IMR-90 (cell line): ENCODE measurements around the gene PRKAR1B. TPM values are rescaled to one million over a fixed set of nuclear protein-coding genes. Genes with fewer than 3 reads are reported as not detected.

Source experiments
- ATAC-seq: fragments of 200-7000 bp; cut with Tn5 transposase; 2 replicates; pipeline ENCODE4 v1.9.1; 2020; ENCODE audit warnings: low read depth, mild to moderate bottlenecking, moderate library complexity
- BruUV-seq: library from RNA; stranded (reverse); fragments of 400-500 nt; replicated peaks from 2 replicates; lab custom pipeline; 2021; lab: Mats Ljungman, UMichigan
- CTCF ChIA-PET: fragments of 300-600 bp; formaldehyde crosslinking; extraction: SDS; loops from one replicate; lab custom pipeline; 2021; ENCODE audit warnings: antibody characterized with exemption; lab: Yijun Ruan, JAX
- POLR2A ChIA-PET: fragments of 300-600 bp; sonication (Branson Sonifier 250); formaldehyde crosslinking; loops from one replicate; lab custom pipeline; 2022; ENCODE audit warnings: antibody characterized with exemption; ENCODE audit not compliant: unreplicated experiment; lab: Charles Lee
- DNase-seq: peaks from one replicate; pipeline ENCODE4 v3.0.0; 2013
- H2AFZ ChIP-seq: replicated peaks from 2 replicates; pipeline ENCODE3; 2013; ENCODE audit warnings: low read length, mild to moderate bottlenecking; ENCODE audit not compliant: poor library complexity
- H2AK5ac ChIP-seq: 2 replicates; pipeline ENCODE4 v1.6.1; 2013; ENCODE audit warnings: low read depth, low read length, inconsistent platforms
- H2AK9ac ChIP-seq: replicated peaks from 2 replicates; pipeline ENCODE3; 2013; ENCODE audit warnings: mild to moderate bottlenecking, low read depth, low read length, moderate library complexity; ENCODE audit not compliant: poor library complexity
- H2BK120ac ChIP-seq: 2 replicates; pipeline ENCODE4 v1.6.1; 2013; ENCODE audit warnings: low read depth, low read length, inconsistent platforms
- H2BK15ac ChIP-seq: 3 replicates; pipeline ENCODE4 v1.6.1; 2013; ENCODE audit warnings: low read depth, low read length, inconsistent platforms
- H2BK20ac ChIP-seq: 2 replicates; pipeline ENCODE4 v1.6.1; 2013; ENCODE audit warnings: low read depth, mild to moderate bottlenecking, inconsistent platforms, low read length, moderate library complexity
- H2BK5ac ChIP-seq: 2 replicates; pipeline ENCODE4 v1.6.1; 2013; ENCODE audit warnings: mild to moderate bottlenecking, low read depth, low read length, inconsistent platforms; ENCODE audit not compliant: poor library complexity, severe bottlenecking
- H3K14ac ChIP-seq: replicated peaks from 2 replicates; pipeline ENCODE4 v1.6.1; 2013; ENCODE audit warnings: low read depth, low read length, inconsistent platforms
- H3K18ac ChIP-seq: 2 replicates; pipeline ENCODE4 v1.6.1; 2013; ENCODE audit warnings: low read depth, low read length, control low read depth
- H3K23ac ChIP-seq: 2 replicates; pipeline ENCODE4 v1.6.1; 2013; ENCODE audit warnings: low read depth, low read length, inconsistent platforms
- H3K27ac ChIP-seq: 2 replicates; pipeline ENCODE4 v1.5.1; 2013; ENCODE audit warnings: mild to moderate bottlenecking, control low read depth, low read length; ENCODE audit not compliant: insufficient read depth
- H3K27me3 ChIP-seq: 2 replicates; pipeline ENCODE4 v1.6.1; 2013; ENCODE audit warnings: low read length; ENCODE audit not compliant: control insufficient read depth, insufficient read depth
- H3K36me3 ChIP-seq: 2 replicates; pipeline ENCODE4 v1.6.1; 2013; ENCODE audit warnings: low read length, mixed read lengths; ENCODE audit not compliant: control insufficient read depth, insufficient read depth
- H3K4ac ChIP-seq: 2 replicates; pipeline ENCODE4 v1.6.1; 2013; ENCODE audit warnings: low read depth, low read length, inconsistent platforms
- H3K4me1 ChIP-seq: 2 replicates; pipeline ENCODE4 v1.6.1; 2013; ENCODE audit warnings: low read length, mixed read lengths; ENCODE audit not compliant: control insufficient read depth, insufficient read depth
- H3K4me2 ChIP-seq: 2 replicates; pipeline ENCODE4 v1.6.1; 2013; ENCODE audit warnings: low read depth, mild to moderate bottlenecking, control low read depth, low read length, moderate library complexity
- H3K4me3 ChIP-seq: 2 replicates; pipeline ENCODE4 v1.5.1; 2013; ENCODE audit warnings: low read depth, mild to moderate bottlenecking, control low read depth, low read length, moderate library complexity; ENCODE audit not compliant: insufficient read depth
- H3K56ac ChIP-seq: 2 replicates; pipeline ENCODE4 v1.6.1; 2013; ENCODE audit warnings: low read length, inconsistent platforms; ENCODE audit not compliant: insufficient read depth; ENCODE audit errors: extremely low read depth
- H3K79me1 ChIP-seq, 2 experiments: 2 replicates each; pipeline ENCODE4 v1.6.1; 2013; ENCODE audit warnings: low read length in 2 of 2, inconsistent platforms in 1 of 2, low read depth in 1 of 2
- H3K9ac ChIP-seq: 2 replicates; pipeline ENCODE4 v1.6.1; 2013; ENCODE audit warnings: low read depth, low read length, control low read depth
- H3K9me1 ChIP-seq: 2 replicates; pipeline ENCODE4 v1.6.1; 2013; ENCODE audit warnings: low read length, inconsistent platforms; ENCODE audit not compliant: insufficient read depth
- H3K9me3 ChIP-seq: 2 replicates; pipeline ENCODE4 v1.6.1; 2013; ENCODE audit warnings: low read length; ENCODE audit not compliant: control insufficient read depth, insufficient read depth
- H4K20me1 ChIP-seq: 2 replicates; pipeline ENCODE4 v1.6.1; 2013; ENCODE audit warnings: low read length, inconsistent platforms; ENCODE audit not compliant: insufficient read depth
- H4K5ac ChIP-seq: 2 replicates; pipeline ENCODE4 v1.6.1; 2013; ENCODE audit warnings: mild to moderate bottlenecking, low read depth, low read length, control low read depth
- H4K8ac ChIP-seq, 2 experiments: 2 replicates each; pipeline ENCODE4 v1.6.1; 2013; ENCODE audit warnings: low read depth in 2 of 2, low read length in 2 of 2, control low read depth in 1 of 2, inconsistent platforms in 1 of 2
- H4K91ac ChIP-seq: 2 replicates; pipeline ENCODE4 v1.6.1; 2013; ENCODE audit warnings: low read depth, low read length, inconsistent platforms; ENCODE audit not compliant: insufficient read depth
- BHLHE40 ChIP-seq: fragments of 150-350 bp; IDR thresholded peaks from 2 replicates; pipeline ENCODE4 v1.6.1; 2016; ENCODE audit warnings: mild to moderate bottlenecking, low read depth, low read length
- CHD1 ChIP-seq: IDR thresholded peaks from 2 replicates; pipeline ENCODE4 v1.6.1; 2012; ENCODE audit warnings: low read depth, low read length, improper control_type of control experiment
- MAFK ChIP-seq: IDR thresholded peaks from 2 replicates; pipeline ENCODE4 v1.6.1; 2012; ENCODE audit warnings: low read depth, low read length, improper control_type of control experiment
- MXI1 ChIP-seq: IDR thresholded peaks from 2 replicates; pipeline ENCODE4 v1.6.1; 2012; ENCODE audit warnings: low read depth, mild to moderate bottlenecking, low read length, moderate library complexity, borderline replicate concordance
- RAD21 ChIP-seq: IDR thresholded peaks from 2 replicates; pipeline ENCODE4 v1.6.1; 2012; ENCODE audit warnings: low read length, improper control_type of control experiment
- RCOR1 ChIP-seq: IDR thresholded peaks from 2 replicates; pipeline ENCODE4 v1.6.1; 2012; ENCODE audit warnings: mild to moderate bottlenecking, low read length, improper control_type of control experiment; ENCODE audit not compliant: insufficient replicate concordance
- RFX5 ChIP-seq: IDR thresholded peaks from 2 replicates; pipeline ENCODE4 v1.8.0; 2012; ENCODE audit warnings: low read depth, mild to moderate bottlenecking, low read length, moderate library complexity
- WGBS, 2 experiments: methylation state at CpG; one replicate each; pipeline versions ENCODE4 v1.1.5 to v1.1.7; 2013; ENCODE audit warnings: missing lambda C conversion rate in 2 of 2; ENCODE audit not compliant: insufficient read length in 1 of 2; ENCODE audit errors: extremely low coverage in 2 of 2; 5-methylcytosine and 5-hydroxymethylcytosine counted together
- dilution Hi-C: fragments of 300-500 bp; cut with HindIII; formaldehyde crosslinking; loops from one replicate; pipeline ENCODE4 v1.14.3; 2018; ENCODE audit warnings: low sequenced_read_pairs; ENCODE audit not compliant: unreplicated experiment
- in situ Hi-C: fragments of 300-500 bp; cut with MboI; formaldehyde crosslinking; loops from 3 replicates; pipeline ENCODE4 v1.14.3; 2019; ENCODE audit warnings: low sequenced_read_pairs, inconsistent platforms, mixed read lengths
- intact Hi-C: fragments of 100-400 bp; cut with micrococcal nuclease; formaldehyde crosslinking; loops from 2 replicates; pipeline ENCODE4 v1.10.0; 2022
- polyA plus RNA-seq, 3 experiments: library from polyadenylated mRNA; depleted of rRNA; stranded (reverse); fragments of >200 nt; gene quantifications; 2 replicates each; pipeline ENCODE4 v1.2.3, GENCODE V29; 2012; ENCODE audit warnings: low replicate concordance in 1 of 3
- total RNA-seq: library from RNA; depleted of rRNA; stranded (reverse); fragments of >200 nt; gene quantifications from 2 replicates; pipeline ENCODE4 v1.2.3, GENCODE V29; 2012
- TF ChIP-seq, protein P1 (sequence below): conservative IDR thresholded peaks from 2 replicates; pipeline ENCODE4 v1.5.1; 2012; ENCODE audit warnings: mild to moderate bottlenecking, low read depth, low read length, improper control_type of control experiment

PRKAR1B gene
- total and polyA plus RNA-seq, 2 of the 4 experiments (the other 2 are of a cell fraction), result 15.2 to 20.2 TPM

DNA sequence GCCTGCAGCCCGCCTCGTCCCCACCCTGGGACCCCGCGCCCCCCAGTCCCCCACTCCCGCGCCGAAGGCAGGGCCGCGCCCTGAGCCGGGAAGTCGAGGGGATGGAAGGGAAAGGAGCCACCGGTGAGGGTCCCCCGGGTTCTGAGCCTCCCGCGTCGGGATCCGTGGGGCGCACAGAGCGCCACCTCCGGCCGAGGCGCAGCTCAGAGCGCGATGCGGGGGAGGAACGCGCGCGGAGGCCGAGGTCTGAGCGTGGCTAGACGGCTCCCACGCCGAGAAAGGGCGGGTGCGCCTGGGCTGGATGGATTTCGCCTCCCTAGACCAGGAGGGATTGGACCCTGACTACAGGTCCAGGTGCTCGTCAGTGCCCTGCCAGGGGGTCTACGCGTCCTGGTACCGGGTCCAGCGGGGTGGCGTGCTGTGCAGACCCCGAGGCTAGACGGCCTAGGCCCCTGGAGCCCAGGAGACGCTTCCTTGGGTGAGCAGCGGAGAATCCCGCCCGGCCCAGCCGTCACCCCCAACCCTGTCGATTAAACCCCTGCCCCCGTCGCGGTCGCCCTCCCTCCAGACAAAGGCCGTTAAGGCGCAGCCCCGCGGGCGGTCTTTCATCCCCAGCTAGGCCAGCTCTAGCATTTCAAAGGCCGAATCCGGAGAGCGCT, 206.4 kb downstream of the PRKAR1B start:
- DNase-seq (no peak), ATAC-seq (no peak)
- in situ Hi-C loops, result no loop called here
- Histone ChIP-seq H3K4me3 (no peak overlapping the region), H4K8ac (no peak overlapping the region), H3K56ac (no peak overlapping the region), H2AK9ac (no peak overlapping the region), H3K9ac (no peak overlapping the region), H3K4me1 (peaks cover 5% of the 10 kb centered on the region; the same call in 1 of the 2 replicates), H2BK20ac (no peak overlapping the region), H3K4me2 (no peak overlapping the region), H2BK120ac (no peak overlapping the region), H3K36me3 (no peaks in the 10 kb centered on the region), H3K4ac (no peak overlapping the region), H2BK5ac (no peak overlapping the region), H2AK5ac (peak overlapping the region; percentile 24; the same call in 1 of the 2 replicates), H3K27ac (no peak overlapping the region), H3K27me3 (peaks cover 39% of the 10 kb centered on the region), H3K79me1 (peaks cover 0 to 7% of the 10 kb centered on the region in 2 experiments; a peak in 1 of 4 replicates), H3K23ac (no peak overlapping the region), H2AFZ (peak overlapping the region; percentile 8), H3K18ac (no peak overlapping the region), H3K9me1 (no peaks in the 10 kb centered on the region), H3K9me3 (no peaks in the 10 kb centered on the region), H2BK15ac (no peak overlapping the region), H4K20me1 (no peaks in the 10 kb centered on the region; the same call in 1 of the 2 replicates), H4K5ac (no peak overlapping the region), H3K14ac (no peak overlapping the region), H4K91ac (no peak overlapping the region)
- BruUV-seq, result no TSS peak
- ChIA-PET CTCF (interaction anchor here (1.0 to 1.1 kb wide), 3 partner anchors 22 to 204 kb away, joined by 3 read pairs; no protein-coding TSS in a partner anchor), POLR2A (no interaction called here)
- 5% methylated on average over 25 of the region's 63 CpGs; no CpG with 5 or more reads in 1 of the 2 experiments for WGBS, 2 experiments
- dilution Hi-C loops, result no loop called here
- intact Hi-C loops, result no loop called here
- TF ChIP-seq MAFK, result no peak
- no peak for TF ChIP-seq RAD21
- no peak for TF ChIP-seq BHLHE40
- TF ChIP-seq, protein P1, sequence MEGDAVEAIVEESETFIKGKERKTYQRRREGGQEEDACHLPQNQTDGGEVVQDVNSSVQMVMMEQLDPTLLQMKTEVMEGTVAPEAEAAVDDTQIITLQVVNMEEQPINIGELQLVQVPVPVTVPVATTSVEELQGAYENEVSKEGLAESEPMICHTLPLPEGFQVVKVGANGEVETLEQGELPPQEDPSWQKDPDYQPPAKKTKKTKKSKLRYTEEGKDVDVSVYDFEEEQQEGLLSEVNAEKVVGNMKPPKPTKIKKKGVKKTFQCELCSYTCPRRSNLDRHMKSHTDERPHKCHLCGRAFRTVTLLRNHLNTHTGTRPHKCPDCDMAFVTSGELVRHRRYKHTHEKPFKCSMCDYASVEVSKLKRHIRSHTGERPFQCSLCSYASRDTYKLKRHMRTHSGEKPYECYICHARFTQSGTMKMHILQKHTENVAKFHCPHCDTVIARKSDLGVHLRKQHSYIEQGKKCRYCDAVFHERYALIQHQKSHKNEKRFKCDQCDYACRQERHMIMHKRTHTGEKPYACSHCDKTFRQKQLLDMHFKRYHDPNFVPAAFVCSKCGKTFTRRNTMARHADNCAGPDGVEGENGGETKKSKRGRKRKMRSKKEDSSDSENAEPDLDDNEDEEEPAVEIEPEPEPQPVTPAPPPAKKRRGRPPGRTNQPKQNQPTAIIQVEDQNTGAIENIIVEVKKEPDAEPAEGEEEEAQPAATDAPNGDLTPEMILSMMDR, result no peak; the same call in 1 of the 2 replicates
- no peak for TF ChIP-seq CHD1
- no peak for TF ChIP-seq MXI1
- no peak for TF ChIP-seq RCOR1
- no peak for TF ChIP-seq RFX5
